HG03066 (cell line): ENCODE measurements around the gene SCAF8.

ENCODE experiments used
- ATAC-seq: cut with Tn5 transposase; IDR thresholded peaks from one replicate; pipeline ENCODE4 v1.9.1; 2021; ENCODE audit warnings: low read depth; ENCODE audit not compliant: unreplicated experiment

Gene SCAF8

DNA sequence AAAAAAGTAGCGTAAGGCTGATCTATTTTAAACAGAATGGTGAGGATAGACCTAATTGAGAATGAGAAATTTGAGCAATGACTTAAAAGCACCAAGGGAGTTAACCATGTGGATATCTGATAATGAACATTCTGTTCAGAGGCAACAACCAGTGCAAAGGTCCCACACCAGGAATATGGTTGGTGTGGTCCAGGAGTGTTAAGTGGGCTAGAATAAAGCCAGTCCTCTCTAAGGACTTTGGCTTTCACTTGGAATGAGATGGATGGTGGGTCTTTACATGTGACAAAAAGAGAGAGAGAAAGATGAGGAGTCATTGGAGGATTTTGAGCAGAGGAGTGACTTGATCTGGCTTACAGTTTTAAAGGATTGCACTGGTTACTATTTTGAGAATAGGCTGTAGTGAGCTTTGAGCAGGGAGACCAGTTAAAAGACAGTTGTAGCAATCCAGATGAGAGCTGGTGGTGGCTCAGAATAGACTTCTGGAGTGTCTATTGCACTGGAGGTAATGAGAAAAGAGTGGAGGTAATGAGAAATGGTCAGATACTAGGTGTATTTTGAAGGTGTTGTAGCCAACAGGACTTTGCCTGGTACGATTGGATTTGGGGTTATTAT lies 89.8 kb downstream of the SCAF8 start:
- no peak for ATAC-seq

DNA sequence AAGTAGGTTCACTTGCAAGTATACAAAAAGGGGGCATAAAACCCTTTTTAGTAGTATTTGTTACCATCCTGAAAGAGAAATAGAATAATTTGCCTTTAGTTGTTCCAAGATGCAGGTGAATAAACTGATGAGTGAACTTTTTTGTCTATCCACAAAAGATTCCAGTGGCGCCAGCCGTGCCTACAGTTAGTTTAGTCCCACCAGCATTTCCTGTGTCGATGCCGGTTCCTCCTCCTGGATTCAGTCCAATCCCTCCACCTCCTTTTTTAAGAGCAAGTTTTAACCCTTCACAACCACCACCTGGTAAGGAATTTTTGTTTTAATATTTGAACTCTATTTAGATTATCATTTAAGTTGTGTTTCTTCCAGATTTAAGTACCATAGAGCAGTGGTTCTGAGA lies 90.9 kb downstream of the SCAF8 start:
- ATAC-seq: no peak

DNA sequence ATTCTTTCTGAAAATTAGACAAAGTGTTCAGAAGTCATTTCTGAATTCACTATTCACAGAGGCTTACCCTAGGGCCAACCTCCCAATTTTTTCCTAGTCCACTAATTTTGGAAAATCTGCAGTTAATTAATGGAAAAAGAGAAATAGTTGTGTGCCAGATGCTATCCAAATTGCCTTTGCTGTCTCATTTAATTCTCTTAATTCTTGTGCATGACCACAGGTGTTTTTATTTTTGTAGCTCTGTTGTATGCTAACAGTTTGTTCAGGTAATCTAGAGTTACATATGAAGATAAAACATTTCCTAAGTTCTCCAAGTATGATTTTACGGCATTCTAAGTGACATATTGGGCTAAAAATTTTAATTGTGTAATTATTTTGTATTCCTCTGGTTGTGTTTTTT lies 96.8 kb downstream of the SCAF8 start:
- no peak for ATAC-seq

DNA sequence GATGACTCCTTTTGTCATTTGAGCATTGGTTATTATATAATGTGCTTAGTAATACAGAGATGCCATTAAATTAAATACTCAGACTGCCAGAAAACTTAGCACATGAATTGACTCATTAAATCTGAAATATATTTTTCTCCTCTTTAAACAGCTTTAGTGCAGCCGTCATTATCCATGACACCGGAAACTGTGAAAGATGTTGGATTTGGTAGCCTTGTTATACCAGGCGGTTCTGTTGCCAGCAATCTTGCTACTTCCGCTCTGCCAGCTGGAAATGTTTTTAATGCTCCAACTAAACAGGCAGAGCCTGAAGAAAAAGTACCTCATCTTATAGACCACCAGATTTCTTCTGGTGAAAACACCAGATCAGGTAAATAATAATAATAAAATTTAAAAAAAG lies 97.6 kb downstream of the SCAF8 start:
- no peak for ATAC-seq

DNA sequence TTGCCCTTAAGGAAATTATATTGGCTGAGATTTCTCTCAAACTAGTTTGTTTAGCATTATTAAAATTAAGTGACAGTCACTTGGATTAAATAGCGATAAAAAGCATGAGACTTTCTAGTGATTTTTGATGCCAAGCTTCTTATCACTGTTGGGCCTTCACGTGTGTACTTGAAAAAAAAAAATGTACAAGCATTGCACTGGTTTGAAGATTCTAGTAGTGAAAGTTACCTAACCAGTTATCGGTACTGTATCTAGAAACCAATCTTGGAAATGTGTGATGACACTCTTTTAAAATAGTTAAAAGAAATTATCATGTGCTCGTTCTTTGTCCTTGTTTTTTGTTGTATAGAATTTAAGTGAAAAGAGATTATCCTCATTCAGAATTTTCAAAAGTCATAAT lies 102.1 kb downstream of the SCAF8 start:
- ATAC-seq: no peak

DNA sequence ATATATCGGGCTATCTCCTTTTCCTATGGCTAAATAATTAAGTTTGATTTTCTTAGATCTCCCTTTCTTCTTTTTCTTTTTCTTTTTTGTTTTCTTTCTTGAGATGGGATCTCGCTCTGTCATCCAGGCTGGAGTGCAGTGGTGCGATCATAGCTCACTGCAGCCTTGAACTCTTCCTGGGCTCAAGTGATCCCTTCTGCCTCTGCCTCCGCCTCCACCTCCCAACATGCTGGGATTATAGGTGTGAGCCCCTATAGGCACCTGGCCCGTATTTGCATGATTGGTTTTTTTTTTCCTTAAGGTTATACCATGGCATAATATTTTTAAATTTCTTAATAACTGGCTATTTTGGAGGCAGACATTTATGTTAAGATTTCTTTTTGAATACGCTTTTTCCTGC lies 106.3 kb downstream of the SCAF8 start:
- no peak for ATAC-seq

DNA sequence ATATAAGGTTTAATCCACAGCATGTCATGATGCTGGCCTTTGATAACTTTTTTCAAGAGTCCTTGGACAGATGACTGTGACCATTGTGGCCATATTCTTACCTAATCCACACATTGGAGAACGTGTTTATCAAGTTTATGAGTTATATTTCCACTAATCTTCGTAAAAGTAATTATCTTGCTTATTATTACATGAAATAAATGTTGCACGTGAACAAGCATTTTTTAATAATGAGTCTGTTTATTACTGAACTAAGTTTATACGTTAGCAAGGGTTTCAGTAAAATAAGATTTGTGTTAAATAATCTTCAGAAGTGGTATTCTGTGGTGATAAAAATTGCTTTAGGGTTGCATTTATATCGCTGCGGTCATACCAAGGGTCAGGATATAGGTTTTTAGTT lies 107.1 kb downstream of the SCAF8 start:
- no peak for ATAC-seq

DNA sequence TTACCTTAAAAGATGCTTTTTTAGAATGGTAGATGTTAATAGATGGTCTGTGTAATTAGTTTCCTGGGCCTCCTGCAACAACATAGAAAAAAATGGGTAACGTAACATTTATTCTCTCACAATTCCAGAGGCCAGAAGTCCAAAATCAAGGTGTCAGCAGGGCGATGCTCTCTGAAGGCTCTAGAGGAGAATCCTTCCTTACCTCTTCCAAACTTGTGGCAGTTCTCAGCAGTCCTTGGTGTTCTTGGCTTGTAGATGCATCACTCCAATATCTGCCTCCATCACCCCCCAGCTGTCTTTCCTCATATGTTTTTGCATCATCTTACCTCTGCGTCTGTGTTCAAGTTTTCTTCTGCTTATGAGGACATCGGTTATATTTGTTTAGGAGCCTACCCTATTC lies 107.9 kb downstream of the SCAF8 start:
- ATAC-seq: no peak

DNA sequence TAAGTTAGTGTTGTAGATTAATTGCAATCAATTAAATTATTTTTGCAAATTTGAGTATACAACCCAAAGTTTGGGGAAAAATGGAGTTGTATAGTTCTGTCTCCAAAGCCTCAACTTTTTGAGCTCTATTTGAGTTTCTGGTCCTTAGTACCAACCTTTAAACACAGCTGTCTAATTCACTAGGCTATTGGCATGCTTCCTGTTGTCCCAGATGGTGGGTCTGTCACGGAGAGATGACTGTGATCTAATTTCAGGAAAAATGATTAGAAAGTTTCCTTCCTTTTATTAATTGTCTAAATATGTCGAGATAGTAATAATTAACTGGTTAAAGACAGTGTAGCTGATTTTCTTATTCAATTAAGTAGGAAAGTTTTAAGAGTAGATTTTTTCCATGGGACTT lies 109.6 kb downstream of the SCAF8 start:
- no peak for ATAC-seq

DNA sequence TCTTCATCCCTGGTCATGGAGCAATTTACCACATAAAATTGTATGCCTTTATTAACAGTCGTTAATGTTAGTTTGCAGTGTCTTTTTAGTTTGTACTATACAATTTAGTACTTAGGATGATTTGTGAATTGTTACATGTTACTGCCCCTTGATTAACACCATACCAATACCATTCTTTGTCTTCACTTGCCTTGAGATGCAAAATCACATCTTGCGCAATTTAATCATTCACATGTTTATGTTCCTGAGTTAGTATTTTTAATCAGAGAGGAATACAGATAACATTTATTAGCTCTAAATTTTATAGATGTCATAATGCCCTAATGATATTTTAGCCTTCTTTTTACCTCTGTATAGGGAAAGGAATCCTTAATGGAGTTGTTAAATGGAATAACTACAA lies 114.1 kb downstream of the SCAF8 start:
- ATAC-seq: no peak

DNA sequence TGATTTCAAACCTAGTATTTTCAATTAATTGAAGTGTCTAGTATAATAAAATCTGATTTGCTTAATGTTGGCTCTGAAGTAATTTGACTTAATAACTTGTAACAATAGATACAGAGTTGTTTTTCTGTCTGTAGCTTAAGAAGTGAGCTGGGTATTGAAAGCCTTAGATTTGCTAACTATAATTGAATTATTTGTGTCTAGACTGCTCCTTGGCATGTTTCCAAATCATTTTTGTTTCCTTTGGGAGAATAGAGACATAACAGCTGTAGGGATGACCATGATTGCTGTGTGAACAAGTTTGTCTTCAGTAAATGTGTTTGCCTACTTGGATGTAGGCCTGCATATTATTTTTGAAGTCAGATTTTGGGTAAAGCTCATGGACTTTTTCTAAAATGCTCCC lies 115.4 kb downstream of the SCAF8 start:
- ATAC-seq: no peak

DNA sequence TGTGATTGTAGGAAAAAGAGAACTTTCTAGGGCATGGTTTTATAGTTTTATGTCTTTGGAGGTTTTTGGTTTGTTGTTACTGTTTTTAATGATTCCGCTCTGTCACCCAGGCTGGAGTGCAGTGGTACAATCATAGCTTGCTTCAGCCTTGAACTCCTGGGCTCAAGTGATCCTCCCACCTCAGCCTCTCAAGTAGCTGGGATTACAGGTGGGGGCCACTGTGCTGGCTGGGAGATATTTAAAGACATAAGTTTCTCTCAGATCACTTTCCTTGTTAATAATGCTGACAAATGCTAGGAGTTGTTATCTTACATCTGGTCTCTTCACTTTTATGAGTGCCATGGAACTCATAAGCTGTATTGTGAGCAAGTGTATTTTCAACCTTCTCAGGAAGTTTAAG lies 116.3 kb downstream of the SCAF8 start:
- ATAC-seq: no peak

DNA sequence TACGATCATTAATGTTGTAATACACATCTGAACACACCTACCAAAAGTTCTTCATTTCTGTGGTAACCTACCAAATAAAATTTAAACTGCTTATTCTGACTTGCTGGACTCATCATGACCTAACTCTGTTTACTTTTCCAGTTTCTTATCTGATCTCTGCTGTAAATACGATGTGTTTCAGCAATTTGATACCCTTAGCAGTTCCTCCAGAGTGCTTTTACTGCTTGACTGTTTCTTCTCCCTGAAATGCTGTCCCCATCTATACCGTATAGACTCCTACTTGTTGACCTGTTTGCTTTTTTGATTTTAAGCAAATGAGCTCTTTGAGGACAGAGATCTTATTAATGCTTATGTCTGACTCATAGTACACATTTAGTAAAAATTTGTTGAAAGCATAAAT lies 119.5 kb downstream of the SCAF8 start:
- no peak for ATAC-seq

DNA sequence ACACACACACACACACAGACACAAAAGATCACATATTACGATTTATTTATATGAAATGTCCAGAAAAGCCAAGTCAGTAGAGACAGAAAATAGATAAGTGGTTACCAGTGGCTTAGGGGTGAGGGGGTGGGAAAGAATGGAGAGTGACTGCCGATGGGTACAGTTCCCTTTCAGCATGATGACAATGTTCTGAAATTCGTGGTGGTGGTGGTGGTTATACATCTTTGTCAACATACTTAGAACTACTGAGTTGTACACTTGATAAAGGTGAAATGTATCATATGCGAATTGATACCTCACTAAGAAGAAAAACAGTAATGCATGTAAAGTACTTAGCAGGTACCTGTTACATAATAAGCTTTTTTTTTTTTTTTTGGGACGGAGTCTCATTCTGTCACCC lies 124.3 kb downstream of the SCAF8 start:
- ATAC-seq: no peak

DNA sequence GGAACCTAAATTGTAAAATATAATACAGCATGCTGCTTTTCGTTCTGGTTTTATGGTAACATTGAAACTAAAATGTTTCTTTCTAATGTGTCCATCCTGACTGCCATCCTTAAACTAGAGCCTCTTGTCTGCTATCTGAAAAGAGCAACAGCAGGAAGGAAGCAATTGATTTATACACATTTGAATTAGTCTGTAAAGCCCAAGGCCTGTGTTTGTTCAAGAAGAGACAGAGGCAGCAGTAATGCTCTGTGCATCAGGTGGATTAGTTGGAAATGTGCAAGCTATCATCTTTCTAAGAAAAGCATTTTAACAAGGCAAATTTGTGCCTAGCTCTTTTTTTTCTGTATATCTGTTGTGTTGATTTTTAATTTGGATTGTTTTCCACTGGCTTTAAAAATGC lies 128.6 kb downstream of the SCAF8 start:
- ATAC-seq: no peak

DNA sequence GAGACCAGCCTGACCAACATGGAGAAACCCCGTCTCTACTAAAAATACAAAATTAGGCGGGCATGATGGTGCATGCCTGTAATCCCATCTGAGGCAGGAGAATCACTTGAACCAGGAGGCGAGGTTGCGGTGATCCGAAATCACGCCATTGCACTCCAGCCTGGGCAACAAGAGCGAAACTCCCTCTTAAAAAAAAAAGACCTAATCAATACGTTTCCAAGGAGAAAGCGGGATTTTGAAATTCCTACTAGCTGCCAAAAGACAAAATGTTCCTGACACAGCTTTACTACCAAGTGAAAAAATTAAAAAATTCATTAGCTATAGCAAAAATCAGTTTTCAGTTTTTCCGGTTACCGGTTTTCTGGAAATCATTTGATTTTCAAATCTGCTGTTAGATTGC lies 129.3 kb downstream of the SCAF8 start:
- no peak for ATAC-seq

DNA sequence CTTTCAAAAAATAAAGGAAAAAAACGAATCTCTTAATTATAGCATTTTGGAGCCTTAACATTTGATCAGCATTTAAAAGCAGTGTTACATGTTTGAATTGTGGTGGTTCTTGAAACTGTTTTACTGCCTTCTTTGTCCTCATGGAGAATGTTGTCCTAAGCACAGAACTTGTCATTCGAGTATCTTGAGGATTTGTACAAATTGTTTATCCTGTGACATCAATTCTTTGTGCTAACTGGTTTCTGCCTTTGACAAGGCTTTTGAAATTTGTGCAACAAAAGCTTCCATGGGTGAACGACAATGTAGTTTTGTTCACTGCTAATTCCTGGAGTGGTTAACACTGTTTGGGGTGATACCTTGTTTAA lies 130.8 kb downstream of the SCAF8 start:
- ATAC-seq: no peak

DNA sequence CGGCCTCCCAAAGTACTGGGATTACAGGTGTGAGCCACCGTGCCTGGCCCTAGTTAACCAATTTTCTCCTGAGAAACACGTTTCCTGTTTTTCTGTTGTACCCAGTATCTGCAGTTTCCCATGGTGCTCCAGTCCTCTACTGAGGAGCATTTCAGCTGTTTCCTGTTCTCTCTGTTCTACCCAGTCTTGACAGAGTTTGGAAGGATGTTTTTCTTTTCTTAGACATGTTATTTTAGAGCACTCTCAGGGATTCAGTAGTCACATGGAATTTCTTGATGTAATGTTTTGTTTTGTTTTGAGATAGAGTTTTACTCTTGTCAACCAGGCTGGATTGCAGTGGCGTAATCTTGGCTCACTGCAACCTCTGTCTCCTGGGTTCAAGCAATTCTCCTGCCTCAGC lies 132.1 kb downstream of the SCAF8 start:
- no peak for ATAC-seq

DNA sequence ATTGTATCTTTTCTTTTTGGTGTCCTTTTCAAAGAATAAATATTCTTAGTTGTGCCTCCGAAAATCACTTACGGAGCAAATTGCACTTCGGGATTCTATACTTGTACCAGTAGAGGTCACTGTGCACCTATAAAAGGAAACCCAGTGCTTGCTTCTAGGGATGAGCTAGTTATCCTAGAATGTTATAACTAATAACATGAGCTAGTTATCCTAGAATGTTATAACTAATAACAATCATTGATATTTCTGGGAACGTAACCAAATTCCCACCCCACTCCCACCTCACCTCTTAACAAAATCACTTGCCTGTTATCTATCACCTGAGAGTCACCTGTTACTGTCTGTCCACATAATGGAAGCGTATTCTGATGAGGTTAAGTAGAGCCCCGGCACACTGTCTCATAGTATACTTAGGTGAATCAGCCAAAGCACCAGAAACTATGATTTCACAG lies 135.0 kb downstream of the SCAF8 start:
- no peak for ATAC-seq

DNA sequence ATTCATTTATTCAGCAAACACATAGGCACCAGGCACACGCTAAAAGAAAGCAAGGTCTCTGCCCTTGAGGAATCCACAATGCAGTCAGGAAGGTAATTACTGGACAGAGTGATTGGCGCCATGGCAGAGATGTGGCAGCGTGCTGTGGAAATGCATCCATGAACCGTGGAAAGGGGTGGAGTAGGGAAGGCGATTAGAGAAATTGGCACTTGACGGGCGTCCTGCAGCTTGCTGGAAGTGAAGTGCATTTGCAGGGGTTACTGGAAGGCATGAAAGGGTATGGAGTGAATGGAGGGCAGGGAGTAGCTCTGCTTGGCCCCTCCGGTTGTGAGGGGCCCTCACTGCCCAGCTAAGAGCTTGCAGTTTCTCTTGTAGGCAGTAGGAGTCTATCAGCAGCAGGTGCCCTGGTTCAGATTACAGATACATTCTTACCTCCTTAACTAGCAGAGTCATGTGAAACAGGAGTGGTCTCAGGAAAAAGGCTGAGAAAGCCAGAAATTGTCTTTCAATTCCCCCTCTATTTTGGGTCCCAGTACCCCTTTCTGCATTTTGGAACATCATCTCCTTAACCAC lies 139.4 kb downstream of the SCAF8 start:
- no peak for ATAC-seq

DNA sequence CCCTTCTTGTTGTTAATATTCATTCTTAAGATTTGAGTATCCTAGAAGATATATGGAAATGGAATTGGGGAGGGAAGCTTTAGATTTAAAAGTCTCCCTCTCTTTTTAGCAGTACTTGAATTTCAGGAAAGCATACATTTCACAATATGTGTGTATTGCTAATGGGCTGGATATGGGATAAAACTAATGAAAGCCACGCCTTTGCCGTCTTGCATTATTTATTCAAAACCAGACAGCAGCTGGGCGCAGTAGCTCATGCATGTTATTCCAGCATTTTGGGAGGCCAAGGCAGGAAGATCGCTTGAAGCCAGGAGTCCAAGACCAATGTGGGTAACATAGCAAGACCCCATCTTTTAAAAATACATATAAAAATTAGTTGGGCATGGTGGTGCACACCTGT lies 140.3 kb downstream of the SCAF8 start:
- no peak for ATAC-seq

DNA sequence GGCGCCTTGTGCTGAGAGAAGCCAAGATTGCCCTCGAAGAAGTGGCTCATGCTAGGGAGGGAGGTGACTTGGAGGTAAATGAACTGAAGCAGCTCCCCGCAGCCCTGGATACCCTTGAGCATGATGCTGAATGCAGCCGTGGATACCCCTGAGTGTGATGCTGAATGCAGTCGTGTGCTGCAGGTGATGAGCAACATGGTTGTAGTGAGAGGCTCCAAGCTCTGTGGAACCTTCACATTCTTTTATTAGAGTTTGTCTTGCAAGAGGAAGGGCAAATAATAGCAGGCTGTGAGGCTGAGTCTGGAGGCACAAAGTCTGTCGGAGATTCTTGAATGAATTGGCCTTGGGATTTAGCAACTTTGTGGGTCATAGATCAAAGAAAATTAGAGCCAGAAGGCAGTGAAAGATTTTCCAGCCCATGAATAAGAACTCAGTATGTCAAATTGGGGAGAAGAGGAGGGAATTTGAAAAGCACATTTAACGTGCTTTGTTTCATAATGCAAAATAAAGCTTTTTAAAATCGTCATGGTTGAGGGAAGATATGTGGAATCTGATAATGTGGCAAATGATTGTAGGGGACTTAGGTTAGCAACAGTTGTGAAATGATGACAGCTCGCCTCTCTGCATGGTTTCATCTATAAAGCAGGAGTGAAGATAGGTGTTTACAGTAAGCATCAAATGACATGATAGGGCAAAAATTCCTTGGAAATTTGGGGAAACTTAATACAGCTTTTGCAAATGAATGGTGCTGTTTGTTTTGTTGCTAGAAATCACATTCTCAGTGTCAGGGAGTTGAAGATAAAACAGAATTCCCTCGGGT lies 141.8 kb downstream of the SCAF8 start:
- ATAC-seq: no peak
